ENCODE results near the gene KCNK15.

KCNK15 gene

GRCh38 chr20:44716309-44717106 is 29.2 kb upstream of the KCNK15 start:
- no peak for FAIRE-seq
- no peak for TF ChIP-seq POLR2AphosphoS5 (IDR thresholded peaks at IDR 0.05; ENCODE audit: low read depth, low read length)
- no peak for TF ChIP-seq POLR2A (IDR thresholded peaks at IDR 0.05; ENCODE audit: low read depth, low read length)
- TF ChIP-seq TAF1 (IDR thresholded peaks at IDR 0.05; ENCODE audit: borderline replicate concordance, low read depth, low read length) = no peak

GRCh38 chr20:44717986-44718385 is 27.7 kb upstream of the KCNK15 start:
- TF ChIP-seq POLR2A (IDR thresholded peaks at IDR 0.05; ENCODE audit: low read depth, low read length) (no peak), POLR2AphosphoS5 (IDR thresholded peaks at IDR 0.05; ENCODE audit: low read depth, low read length) (no peak), TAF1 (IDR thresholded peaks at IDR 0.05; ENCODE audit: borderline replicate concordance, low read depth, low read length) (no peak)
- DNase-seq (ENCODE audit: insufficient read length) = no peak
- FAIRE-seq = no peak

More at GRCh38 chr20:44716309-44717106, 29.2 kb upstream of the KCNK15 start:
- no peak for DNase-seq (ENCODE audit: insufficient read length)

- TF ChIP-seq POLR2AphosphoS5 (IDR thresholded peaks at IDR 0.05; ENCODE audit: low read depth, low read length) (no peak), POLR2A (IDR thresholded peaks at IDR 0.05; ENCODE audit: low read depth, low read length) (no peak), TAF1 (IDR thresholded peaks at IDR 0.05; ENCODE audit: borderline replicate concordance, low read depth, low read length) (no peak)
- FAIRE-seq (no peak), DNase-seq (ENCODE audit: insufficient read length) (no peak)
Measured at GRCh38 chr20:44719841-44720240, 25.8 kb upstream of the KCNK15 start.

DNA sequence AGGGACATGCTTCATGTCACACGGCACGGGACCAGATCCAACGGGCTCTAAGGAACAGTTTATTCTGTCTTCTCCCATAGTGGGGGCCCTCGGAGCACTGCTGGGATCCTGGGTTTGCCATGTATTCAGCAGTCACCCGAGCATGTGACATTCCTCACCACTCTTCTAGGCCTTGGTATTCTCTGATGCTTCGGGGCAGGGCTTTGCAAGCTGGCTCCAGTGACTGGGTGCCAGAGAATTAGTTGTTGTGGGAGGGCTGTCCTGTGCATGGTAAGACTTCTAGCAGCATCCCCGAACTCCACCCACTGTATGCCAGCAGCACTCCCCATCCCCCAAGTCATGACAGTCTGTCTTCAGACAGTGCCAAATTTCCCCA is 25.1 kb upstream of the KCNK15 start:
- no peak for DNase-seq (ENCODE audit: insufficient read length)
- no peak for TF ChIP-seq POLR2AphosphoS5 (IDR thresholded peaks at IDR 0.05; ENCODE audit: low read depth, low read length)
- TF ChIP-seq POLR2A (IDR thresholded peaks at IDR 0.05; ENCODE audit: low read depth, low read length) = no peak
- TF ChIP-seq TAF1 (IDR thresholded peaks at IDR 0.05; ENCODE audit: borderline replicate concordance, low read depth, low read length) = no peak
- FAIRE-seq = no peak

- DNase-seq (ENCODE audit: insufficient read length) (no peak), FAIRE-seq (no peak)
- TF ChIP-seq TAF1 (IDR thresholded peaks at IDR 0.05; ENCODE audit: borderline replicate concordance, low read depth, low read length) (no peak), POLR2A (IDR thresholded peaks at IDR 0.05; ENCODE audit: low read depth, low read length) (no peak), POLR2AphosphoS5 (IDR thresholded peaks at IDR 0.05; ENCODE audit: low read depth, low read length) (no peak)
Measured at GRCh38 chr20:44720997-44721784, 24.5 kb upstream of the KCNK15 start.

GRCh38 chr20:44721785-44722054 is 23.9 kb upstream of the KCNK15 start:
- TF ChIP-seq POLR2A (IDR thresholded peaks at IDR 0.05; ENCODE audit: low read depth, low read length) (no peak), TAF1 (IDR thresholded peaks at IDR 0.05; ENCODE audit: borderline replicate concordance, low read depth, low read length) (no peak), POLR2AphosphoS5 (IDR thresholded peaks at IDR 0.05; ENCODE audit: low read depth, low read length) (no peak)
- FAIRE-seq = no peak
- no peak for DNase-seq (ENCODE audit: insufficient read length)

DNA sequence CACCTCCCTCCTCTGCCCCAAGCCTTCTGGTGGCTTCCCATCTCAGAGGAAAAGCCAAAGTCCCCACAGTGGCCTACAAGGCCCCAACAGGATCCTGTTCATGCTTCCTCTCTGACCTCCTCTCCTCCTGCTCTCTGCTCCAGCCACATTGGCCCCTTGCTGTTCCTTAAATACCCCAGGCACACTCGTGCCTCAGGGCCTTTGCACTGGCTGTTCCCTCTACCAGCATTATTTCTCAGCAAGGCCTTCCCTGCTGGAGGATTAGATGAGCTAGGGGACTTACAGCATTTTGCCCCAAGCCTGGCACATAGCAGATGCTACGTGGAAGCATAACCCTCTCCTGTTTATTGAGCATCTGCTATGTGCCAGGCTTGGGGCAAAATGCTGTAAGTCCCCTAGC is 22.7 kb upstream of the KCNK15 start:
- FAIRE-seq (no peak), DNase-seq (ENCODE audit: insufficient read length) (no peak)
- TF ChIP-seq TAF1 (IDR thresholded peaks at IDR 0.05; ENCODE audit: borderline replicate concordance, low read depth, low read length) (no peak), POLR2AphosphoS5 (IDR thresholded peaks at IDR 0.05; ENCODE audit: low read depth, low read length) (no peak), POLR2A (IDR thresholded peaks at IDR 0.05; ENCODE audit: low read depth, low read length) (no peak)

DNA sequence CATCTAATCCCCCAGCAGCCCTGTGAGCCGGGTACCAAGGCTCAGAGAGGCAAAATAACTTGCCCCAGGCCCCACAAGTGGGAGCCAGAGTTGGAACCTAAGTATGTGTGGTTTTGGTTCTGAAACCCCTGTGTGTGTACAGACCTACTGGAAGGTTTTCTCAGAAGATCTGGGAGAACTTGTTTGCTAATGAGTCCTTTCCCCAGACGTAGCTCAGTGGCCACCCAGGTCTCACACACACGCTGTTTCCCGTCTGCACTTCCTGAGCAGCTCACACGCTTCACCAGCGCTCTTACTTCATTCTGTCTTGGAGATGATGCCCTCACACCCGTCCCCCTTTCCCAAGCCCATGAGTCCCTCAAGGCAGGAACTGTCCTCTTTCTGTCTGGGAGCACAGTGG is 22.3 kb upstream of the KCNK15 start:
- DNase-seq (ENCODE audit: insufficient read length) = no peak
- TF ChIP-seq POLR2A (IDR thresholded peaks at IDR 0.05; ENCODE audit: low read depth, low read length) (no peak), TAF1 (IDR thresholded peaks at IDR 0.05; ENCODE audit: borderline replicate concordance, low read depth, low read length) (no peak), POLR2AphosphoS5 (IDR thresholded peaks at IDR 0.05; ENCODE audit: low read depth, low read length) (no peak)
- FAIRE-seq = no peak

DNA sequence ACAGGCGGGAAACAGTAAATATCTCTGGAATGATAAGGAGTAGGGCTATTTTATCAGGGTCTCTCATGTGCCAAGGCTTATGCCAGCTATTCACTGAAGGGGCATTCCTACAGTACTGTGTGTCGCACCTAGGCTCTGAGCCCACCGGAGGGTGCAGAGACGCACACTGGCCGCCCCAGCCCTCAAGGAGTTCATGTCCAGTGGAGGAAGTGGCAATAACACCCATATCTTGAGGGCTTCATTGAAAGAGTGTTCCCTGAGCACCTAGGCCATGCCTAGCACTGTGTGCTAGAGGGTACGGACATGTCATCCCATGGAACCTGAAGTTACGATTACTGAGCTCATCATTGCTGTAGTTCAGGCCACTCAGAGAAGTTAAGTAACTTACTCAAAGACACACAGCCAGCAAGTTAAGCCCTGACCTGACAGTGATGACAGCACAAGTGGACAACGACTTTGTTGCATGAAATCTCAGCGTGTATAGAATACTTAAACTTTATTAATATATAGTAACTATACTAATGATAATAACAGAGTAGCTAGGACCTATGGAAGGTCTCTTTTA is 21.8 kb upstream of the KCNK15 start:
- no peak for FAIRE-seq
- no peak for TF ChIP-seq POLR2A (IDR thresholded peaks at IDR 0.05; ENCODE audit: low read depth, low read length)
- TF ChIP-seq TAF1 (IDR thresholded peaks at IDR 0.05; ENCODE audit: borderline replicate concordance, low read depth, low read length) = no peak
- no peak for TF ChIP-seq POLR2AphosphoS5 (IDR thresholded peaks at IDR 0.05; ENCODE audit: low read depth, low read length)
- DNase-seq (ENCODE audit: insufficient read length) = no peak

DNA sequence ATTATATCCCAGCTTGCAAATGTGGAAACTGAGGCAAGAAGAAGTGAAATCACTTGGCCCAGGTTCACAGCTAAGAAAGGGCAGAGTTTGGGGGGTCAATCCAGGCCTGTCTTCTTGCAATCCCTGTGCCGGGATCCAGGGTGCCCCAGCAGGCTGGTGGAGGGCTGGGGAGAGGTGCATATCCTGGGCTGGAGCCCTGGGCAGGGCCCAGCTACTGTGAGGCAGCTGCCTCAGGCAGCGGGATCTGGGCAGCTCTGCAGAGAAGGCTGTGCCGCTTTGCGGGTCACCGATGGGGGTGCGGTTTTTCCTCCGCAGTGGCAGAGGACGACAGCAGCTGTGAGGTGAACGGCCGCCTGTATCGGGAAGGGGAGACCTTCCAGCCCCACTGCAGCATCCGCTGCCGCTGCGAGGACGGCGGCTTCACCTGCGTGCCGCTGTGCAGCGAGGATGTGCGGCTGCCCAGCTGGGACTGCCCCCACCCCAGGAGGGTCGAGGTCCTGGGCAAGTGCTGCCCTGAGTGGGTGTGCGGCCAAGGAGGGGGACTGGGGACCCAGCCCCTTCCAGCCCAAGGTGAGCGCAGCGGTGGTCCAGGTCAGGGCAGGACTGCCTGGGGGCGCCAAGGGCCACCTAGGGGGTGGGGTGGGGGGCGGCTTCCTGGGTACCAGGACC is 21.1 kb upstream of the KCNK15 start:
- DNase-seq (ENCODE audit: insufficient read length) (no peak), FAIRE-seq (no peak)
- no peak for TF ChIP-seq TAF1 (IDR thresholded peaks at IDR 0.05; ENCODE audit: borderline replicate concordance, low read depth, low read length)
- TF ChIP-seq POLR2AphosphoS5 (IDR thresholded peaks at IDR 0.05; ENCODE audit: low read depth, low read length) = no peak

DNA sequence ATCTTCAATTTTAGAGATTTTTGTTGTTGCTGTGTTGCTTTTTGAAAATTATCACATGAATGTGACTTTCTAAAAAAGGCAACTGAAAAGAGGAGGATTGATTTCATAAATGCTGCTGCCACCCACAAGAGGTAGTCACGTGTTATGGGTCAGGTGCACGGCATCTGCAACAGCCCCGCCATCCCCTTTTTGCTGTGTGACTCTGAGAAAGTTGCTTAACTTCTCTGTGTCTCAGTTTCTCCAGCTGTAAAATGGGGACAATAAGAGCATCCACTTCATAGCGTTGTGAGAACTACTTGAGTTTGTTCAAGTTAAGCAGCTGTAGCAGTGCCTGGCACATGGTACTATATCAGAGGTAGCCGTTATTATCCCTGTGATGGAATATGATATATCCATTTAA is 19.8 kb upstream of the KCNK15 start:
- DNase-seq (ENCODE audit: insufficient read length) = no peak
- FAIRE-seq = no peak
- TF ChIP-seq POLR2AphosphoS5 (IDR thresholded peaks at IDR 0.05; ENCODE audit: low read depth, low read length) = no peak
- no peak for TF ChIP-seq POLR2A (IDR thresholded peaks at IDR 0.05; ENCODE audit: low read depth, low read length)
- TF ChIP-seq TAF1 (IDR thresholded peaks at IDR 0.05; ENCODE audit: borderline replicate concordance, low read depth, low read length) = no peak

Data from GM12892 (cell line).